NCI-H82 (cell line): ENCODE data around the gene URI1.
"Not testable (repeated sequence)": the region's sequence is repeated elsewhere in the genome, so short reads cannot be mapped to it uniquely, and the experiment has no call there.

Source experiments
- DNase-seq: peaks from one replicate; lab custom pipeline; 2025; lab: John Stamatoyannopoulos, UW

URI1 gene

GRCh38 chr19:29941828-29942403, at the start of gene URI1:
TSS of gene URI1 (plus strand) at chr19:29942239. CDS start at chr19:29942548, 309 bp downstream.
- peak; percentile 90 for DNase-seq

- no peak for DNase-seq
Observed at GRCh38 chr19:29893606-29894284, 48.3 kb upstream of the URI1 start.

- DNase-seq, result no peak
Observed at GRCh38 chr19:29896802-29897201, 45.2 kb upstream of the URI1 start.

DNA sequence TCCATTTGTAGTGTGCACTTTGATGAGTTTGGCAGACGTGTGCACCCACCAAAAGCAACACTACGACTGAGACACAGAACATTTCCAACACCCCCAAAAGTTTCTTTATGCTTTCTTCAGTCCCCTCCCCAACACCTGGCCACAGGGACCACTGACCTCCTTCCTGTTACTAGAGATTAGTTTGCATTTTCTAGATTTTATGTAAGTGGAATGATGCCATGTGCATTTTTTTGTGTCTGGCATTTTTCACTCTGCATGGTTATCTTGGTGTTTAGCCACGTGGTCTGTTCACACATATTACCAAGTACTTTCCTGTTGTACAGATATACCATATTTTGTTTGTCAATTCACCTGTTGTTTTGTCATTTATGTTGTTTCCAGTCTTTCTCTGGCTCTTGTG, 44.6 kb upstream of the URI1 start:
- DNase-seq, result no peak

GRCh38 chr19:29904017-29904416, 38.0 kb upstream of the URI1 start:
- no peak for DNase-seq

DNA sequence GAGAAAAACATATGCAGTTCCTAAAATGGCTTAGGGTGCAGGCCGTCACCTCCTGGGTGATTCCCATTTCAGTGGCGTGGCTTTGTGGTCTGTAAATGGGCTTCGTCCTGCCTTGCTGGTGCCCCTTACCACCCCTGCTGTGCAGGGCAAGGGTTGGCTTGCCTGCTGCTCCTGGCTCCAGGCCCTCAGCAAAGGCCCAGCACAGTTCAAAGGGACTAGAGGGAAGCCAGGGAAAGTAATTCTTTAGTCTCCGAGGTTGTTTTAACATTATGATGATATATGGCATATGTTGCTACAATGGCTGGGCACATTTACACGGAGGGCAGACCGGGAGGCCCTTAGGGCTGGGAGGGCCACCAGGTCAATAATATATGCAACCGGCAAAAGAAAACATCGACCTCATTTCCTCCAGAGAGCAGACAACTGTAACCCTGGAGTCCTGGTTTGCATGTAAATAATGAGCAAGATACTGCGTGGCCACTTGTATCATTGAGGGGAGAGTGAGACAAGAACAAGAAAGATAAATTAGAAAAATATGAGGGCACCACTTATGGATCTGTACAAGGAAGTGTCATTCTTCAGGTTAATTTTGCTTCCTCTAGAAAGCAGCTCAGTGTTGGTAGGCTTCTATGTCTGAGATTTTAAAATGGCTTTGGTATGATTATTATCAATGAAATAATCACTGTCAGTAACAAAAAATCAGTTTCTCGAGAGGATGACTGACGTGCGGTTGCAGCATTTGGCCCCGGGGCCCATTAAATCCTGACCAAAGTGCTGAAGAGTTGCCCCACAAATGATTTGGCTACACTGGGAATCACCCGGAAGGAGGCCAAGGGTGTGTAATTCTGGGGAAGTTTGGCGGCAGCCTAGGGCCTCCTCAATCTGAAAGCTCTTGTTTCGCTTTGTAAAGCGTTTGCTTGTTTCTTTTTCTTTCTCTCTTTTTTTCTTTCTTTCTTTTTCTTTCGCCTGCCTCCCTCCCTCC, 32.8 kb upstream of the URI1 start:
- DNase-seq, result no peak

DNA sequence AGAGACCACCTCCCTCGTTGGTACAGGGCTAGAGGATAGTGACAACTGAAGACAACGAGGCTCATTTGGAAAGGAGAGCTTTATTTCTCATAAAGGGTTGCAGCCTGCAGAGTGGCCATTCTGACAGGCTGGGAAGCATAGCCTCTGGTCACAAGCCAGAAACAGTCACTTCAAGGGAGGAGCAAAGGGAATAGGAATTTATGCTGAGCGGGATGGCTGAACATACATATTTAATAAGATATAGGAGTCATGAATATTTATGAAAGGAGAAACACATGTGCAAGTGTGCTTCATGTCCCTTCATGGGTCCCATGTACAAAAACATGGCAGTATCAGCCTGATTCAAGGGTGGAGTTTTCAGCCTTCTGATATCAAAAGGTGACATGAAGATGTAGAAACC, 27.1 kb upstream of the URI1 start:
- no peak for DNase-seq

DNA sequence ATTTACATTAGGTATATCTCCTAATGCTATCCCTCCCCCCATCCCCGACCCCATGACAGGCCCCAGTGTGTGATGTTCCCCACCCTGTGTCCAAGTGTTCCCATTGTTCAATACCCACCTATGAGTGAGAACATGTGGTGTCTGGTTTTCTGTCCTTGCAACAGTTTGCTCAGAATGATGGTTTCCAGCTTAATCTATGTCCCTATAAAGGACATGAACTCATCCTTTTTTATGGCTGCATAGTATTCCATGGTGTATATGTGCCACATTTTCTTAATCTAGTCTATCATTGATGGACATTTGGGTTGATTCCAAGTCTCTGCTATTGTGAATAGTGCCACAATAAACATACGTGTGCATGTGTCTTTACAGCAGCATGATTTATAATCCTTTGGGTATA, 26.2 kb upstream of the URI1 start:
- DNase-seq, result not testable (repeated sequence)

DNA sequence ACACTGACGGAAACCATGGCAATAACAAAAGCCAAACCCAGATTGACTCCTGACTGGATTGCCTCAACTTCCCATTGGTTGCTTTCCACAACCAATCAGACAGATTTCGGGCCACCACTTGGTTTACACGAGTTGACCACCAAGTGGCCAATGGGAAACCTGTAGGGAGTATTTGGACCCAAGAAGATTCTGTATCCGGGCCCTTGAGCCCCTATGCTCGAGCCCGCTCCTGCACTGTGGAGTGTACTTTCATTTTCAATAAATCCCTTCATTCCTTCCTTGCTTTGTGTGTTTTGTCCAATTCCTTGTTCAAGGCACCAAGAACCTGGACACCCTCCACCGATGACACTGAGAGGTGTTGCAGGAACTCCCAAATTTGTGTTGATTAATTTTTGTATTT, 24.1 kb upstream of the URI1 start:
- no peak for DNase-seq

GRCh38 chr19:29918891-29919290, 23.1 kb upstream of the URI1 start:
- no peak for DNase-seq

GRCh38 chr19:29922972-29923371, 19.1 kb upstream of the URI1 start:
- DNase-seq, result no peak

DNA sequence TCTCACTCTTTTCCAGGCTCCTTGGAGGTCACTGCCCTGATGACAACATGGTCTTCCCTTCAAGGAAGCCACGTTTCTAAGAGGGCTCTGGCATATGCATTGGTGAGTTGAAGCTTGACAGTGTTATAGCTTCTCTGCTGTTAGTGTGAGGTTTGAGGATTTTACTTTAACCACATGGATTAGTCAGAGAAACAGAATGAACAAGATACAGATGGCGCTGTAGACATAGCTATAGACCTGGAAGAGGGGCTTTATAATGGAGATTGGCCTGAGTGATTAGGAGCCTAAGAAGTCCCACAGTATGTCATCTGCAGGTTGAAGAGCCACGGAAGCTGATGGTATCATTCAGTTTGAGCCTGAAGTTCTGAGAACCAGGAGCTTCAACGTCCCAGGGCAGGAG, 18.4 kb upstream of the URI1 start:
- peak; percentile 51 for DNase-seq

DNA sequence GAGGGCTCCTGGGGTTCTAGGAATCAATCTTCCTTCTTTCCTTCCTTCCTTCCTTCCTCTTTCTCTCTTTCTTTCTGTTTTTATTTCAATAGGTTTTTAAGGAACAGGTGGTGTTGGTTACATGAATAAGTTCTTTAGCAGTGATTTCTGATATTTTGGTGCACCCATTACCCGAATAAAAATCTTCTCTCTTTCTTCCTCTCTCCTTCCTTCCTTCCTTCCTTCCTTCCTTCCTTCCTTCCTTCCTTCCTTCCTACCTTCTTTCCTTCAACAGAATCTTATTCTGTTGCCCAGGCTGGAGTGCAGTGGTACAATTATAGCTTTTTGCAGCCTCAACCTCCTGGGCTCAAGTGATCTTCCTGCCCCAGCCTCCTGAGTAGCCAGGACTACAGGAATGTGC, 16.0 kb upstream of the URI1 start:
- DNase-seq, result no peak

DNA sequence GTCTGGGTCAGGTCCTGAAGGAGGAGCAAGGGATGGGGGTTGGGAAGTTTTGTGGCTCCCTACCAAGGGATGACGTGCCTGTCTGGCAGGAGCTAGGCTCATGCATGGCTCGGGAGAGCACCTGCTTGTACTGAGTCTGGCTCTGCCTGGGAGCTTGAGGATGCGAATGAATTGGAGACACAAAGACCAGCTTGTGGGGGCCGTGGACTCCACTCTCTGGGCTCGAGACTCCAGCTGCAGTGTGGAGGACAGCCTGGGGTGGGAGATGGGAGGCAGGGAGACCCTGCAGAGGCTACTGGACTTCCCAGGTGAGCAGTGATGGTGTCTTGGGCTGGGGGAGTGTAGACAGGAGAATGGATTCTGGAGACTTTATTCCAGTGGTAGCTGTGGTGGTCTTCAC, 15.2 kb upstream of the URI1 start:
- no peak for DNase-seq

- no peak for DNase-seq
Observed at GRCh38 chr19:29927944-29928625, 14.0 kb upstream of the URI1 start.

- DNase-seq, result no peak
Observed at GRCh38 chr19:29928831-29929230, 13.2 kb upstream of the URI1 start.

- no peak for DNase-seq
Observed at GRCh38 chr19:29934257-29934656, 7.8 kb upstream of the URI1 start.

GRCh38 chr19:29934781-29935180, 7.3 kb upstream of the URI1 start:
- no peak for DNase-seq

GRCh38 chr19:29936409-29936808, 5.6 kb upstream of the URI1 start:
- DNase-seq, result no peak

DNA sequence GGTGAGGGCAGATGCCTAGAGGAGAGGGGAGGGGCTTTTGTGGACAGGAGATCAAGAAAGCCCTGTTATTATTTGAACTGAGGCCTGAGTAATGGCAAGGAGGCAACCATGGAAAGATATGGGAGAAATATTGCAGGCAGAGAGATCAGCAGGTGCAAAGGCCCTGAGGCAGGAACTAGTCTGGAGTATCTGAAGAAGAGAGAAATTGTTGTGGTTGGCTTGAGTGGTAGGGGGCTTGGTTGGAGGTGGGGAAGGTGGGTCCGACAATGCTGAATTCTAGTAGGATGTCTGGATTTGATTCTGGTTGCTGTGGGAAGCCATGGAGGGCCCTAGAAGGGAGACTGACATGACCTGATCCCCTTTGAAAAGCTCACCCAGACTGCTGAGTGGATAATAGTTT, 2.4 kb upstream of the URI1 start:
- DNase-seq, result no peak

DNA sequence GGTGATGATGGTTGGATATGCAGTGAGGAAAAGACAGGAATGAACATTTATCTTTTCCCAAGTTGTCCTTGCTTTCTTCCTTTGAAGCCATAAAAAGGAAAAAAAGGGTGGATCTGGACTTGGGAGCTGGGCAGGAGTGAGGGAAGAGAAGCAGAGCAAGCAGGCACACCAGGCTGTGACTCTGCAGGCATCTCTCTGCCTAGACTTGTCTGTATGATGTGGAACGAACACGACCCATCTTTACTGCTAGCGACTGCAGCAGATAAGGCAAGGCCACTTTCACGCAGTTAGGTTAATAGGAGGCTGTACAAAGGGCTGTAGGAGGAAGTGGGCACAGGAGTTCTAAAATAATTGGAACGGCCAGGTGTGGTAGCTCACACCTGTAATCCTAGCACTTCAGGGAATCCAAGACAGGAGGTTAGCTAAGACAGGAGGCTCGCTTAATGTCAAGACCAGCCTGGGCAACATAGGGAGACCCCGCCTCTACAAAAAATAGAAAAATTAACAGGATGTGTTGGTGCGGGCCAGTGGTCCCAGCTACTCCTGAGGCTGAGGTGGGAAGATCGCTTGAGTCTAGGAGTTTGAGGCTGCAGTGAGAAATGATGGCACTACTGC, 961 bp upstream of the URI1 start:
- DNase-seq, result no peak
